GM23338 (cell line): ENCODE data around the gene BMPR1B. TPM values are rescaled to one million over a fixed set of nuclear protein-coding genes. Genes with fewer than 3 reads are reported as not detected.

Experiments
- ATAC-seq: fragments of 200-7000 bp; cut with Tn5 transposase; 3 replicates; pipeline ENCODE4 v1.9.1; 2020
- DNase-seq: peaks from one replicate; pipeline ENCODE4 v3.0.0-alpha.2; 2015; ENCODE audit warnings: low spot score
- H2AFZ ChIP-seq: fragments of 200-600 bp; sonication (generic); 2 replicates; pipeline ENCODE4 v1.8.0; 2016; ENCODE audit warnings: antibody characterized with exemption, mild to moderate bottlenecking, moderate library complexity
- H3F3A ChIP-seq: fragments of 200-600 bp; sonication (generic); replicated peaks from 2 replicates; pipeline ENCODE4 v1.8.0; 2017; ENCODE audit warnings: antibody characterized with exemption, mixed run types, low read depth
- H3K27ac ChIP-seq: fragments of 200-600 bp; sonication (generic); 2 replicates; pipeline ENCODE4 v1.6.1; 2016; ENCODE audit warnings: low read depth
- H3K27me3 ChIP-seq: fragments of 200-600 bp; sonication (generic); 2 replicates; pipeline ENCODE4 v1.8.0; 2016; ENCODE audit warnings: mild to moderate bottlenecking, mixed run types, moderate library complexity; ENCODE audit not compliant: insufficient read depth
- H3K36me3 ChIP-seq: fragments of 200-600 bp; sonication (generic); 2 replicates; pipeline ENCODE4 v1.8.0; 2016; ENCODE audit warnings: mild to moderate bottlenecking; ENCODE audit not compliant: insufficient read depth
- H3K4me1 ChIP-seq: fragments of 200-600 bp; sonication (generic); 2 replicates; pipeline ENCODE4 v1.8.0; 2016; ENCODE audit warnings: mild to moderate bottlenecking, moderate library complexity; ENCODE audit not compliant: insufficient read depth
- H3K4me2 ChIP-seq: fragments of 200-600 bp; sonication (generic); 2 replicates; pipeline ENCODE4 v1.7.1; 2017; ENCODE audit warnings: mixed run types
- H3K4me3 ChIP-seq: fragments of 200-600 bp; sonication (generic); 2 replicates; pipeline ENCODE4 v1.6.1; 2016; ENCODE audit warnings: mixed run types
- H3K79me2 ChIP-seq: fragments of 200-600 bp; sonication (generic); replicated peaks from 2 replicates; pipeline ENCODE4 v1.8.0; 2017; ENCODE audit warnings: mild to moderate bottlenecking; ENCODE audit not compliant: insufficient read depth
- H3K9me2 ChIP-seq: fragments of 200-600 bp; sonication (generic); 2 replicates; pipeline ENCODE4 v1.8.0; 2017; ENCODE audit not compliant: insufficient read depth
- H4K20me1 ChIP-seq: fragments of 200-600 bp; sonication (generic); replicated peaks from 2 replicates; pipeline ENCODE4 v1.8.0; 2017; ENCODE audit warnings: mild to moderate bottlenecking; ENCODE audit not compliant: insufficient read depth
- H3K27ac Mint-ChIP-seq: 2 replicates; pipeline ENCODE4 v1.8.0; 2020; ENCODE audit warnings: inconsistent platforms, mild to moderate bottlenecking, moderate library complexity, mixed read lengths
- H3K27me3 Mint-ChIP-seq: 3 replicates; pipeline ENCODE4 v1.8.0; 2022; ENCODE audit warnings: low read depth, mild to moderate bottlenecking, moderate library complexity, mixed read lengths, inconsistent platforms; ENCODE audit not compliant: insufficient read depth, poor library complexity
- H3K36me3 Mint-ChIP-seq: 3 replicates; pipeline ENCODE4 v1.8.0; 2021; ENCODE audit warnings: low read depth, mild to moderate bottlenecking, inconsistent platforms, moderate library complexity, mixed read lengths
- H3K4me1 Mint-ChIP-seq: 3 replicates; pipeline ENCODE4 v1.8.0; 2020; ENCODE audit warnings: mild to moderate bottlenecking, inconsistent platforms, mixed read lengths
- H3K4me3 Mint-ChIP-seq: 3 replicates; pipeline ENCODE4 v1.8.0; 2021; ENCODE audit warnings: moderate library complexity, mild to moderate bottlenecking, inconsistent platforms, mixed read lengths
- H3K9me3 Mint-ChIP-seq: 3 replicates; pipeline ENCODE4 v1.8.0; 2020; ENCODE audit warnings: moderate library complexity, mild to moderate bottlenecking, inconsistent platforms, mixed read lengths
- ETS1 ChIP-seq: IDR thresholded peaks from 2 replicates; pipeline ENCODE4 v1.6.1; 2016; ENCODE audit warnings: antibody characterized with exemption
- NANOG ChIP-seq: IDR thresholded peaks from 2 replicates; pipeline ENCODE4 v1.6.1; 2016; ENCODE audit warnings: antibody characterized with exemption, borderline replicate concordance
- POLR2AphosphoS5 ChIP-seq: IDR thresholded peaks from 2 replicates; pipeline ENCODE4 v1.6.1; 2016; ENCODE audit warnings: antibody characterized with exemption, low read depth
- STAT1 ChIP-seq: IDR thresholded peaks from one replicate; pipeline ENCODE4 v1.6.1; 2016; ENCODE audit warnings: antibody characterized with exemption; ENCODE audit not compliant: unreplicated experiment
- ZNF462 ChIP-seq: fragments of 250-450 bp; sonication (Bioruptor Pico); IDR thresholded peaks from 2 replicates; pipeline ENCODE4 v1.5.0; 2020; ENCODE audit warnings: mild to moderate bottlenecking, moderate library complexity
- polyA plus RNA-seq: library from polyadenylated mRNA; unstranded; fragments of >200 nt; fragmentation: Nextera tagmentation; extraction: Ambion mirVana; gene quantifications from 2 replicates; pipeline ENCODE4 v1.2.1, GENCODE V29; 2016
- total RNA-seq: library from RNA; depleted of rRNA; stranded (reverse); fragments of >200 nt; shearing (Covaris generic); gene quantifications from 2 replicates; pipeline ENCODE4 v1.2.3, GENCODE V29; 2014

BMPR1B gene
- total and polyA plus RNA-seq, 2 experiments from 2014 or later = 0.48 to 1.0 TPM

GRCh38 chr4:95197353-95197752 is 439.6 kb downstream of the BMPR1B start:
- ATAC-seq (no peak), DNase-seq (no peak)
- Histone ChIP-seq H3K9me2 (0 out of 2 replicates have a peak, but pooled peaks cover 4% of the 10 kb centered on the region), H2AFZ (peak overlapping the region; percentile 66; the same call in 1 of the 2 replicates), H4K20me1 (no peaks in the 10 kb centered on the region; the same call in 1 of the 2 replicates), H3K4me1 (no peaks in the 10 kb centered on the region), H3F3A (no peaks in the 10 kb centered on the region), H3K79me2 (no peaks in the 10 kb centered on the region), H3K4me2 (no peak overlapping the region), H3K4me3 (no peak overlapping the region), H3K27me3 (no peaks in the 10 kb centered on the region), H3K36me3 (no peaks in the 10 kb centered on the region), H3K27ac (no peak overlapping the region)
- H3K4me1 Mint-ChIP-seq = no peaks in the 10 kb centered on the region; the same call in 1 of the 3 replicates
- peaks cover 14% of the 10 kb centered on the region for H3K27me3 Mint-ChIP-seq
- no peak overlapping the region for H3K4me3 Mint-ChIP-seq
- no peak for TF ChIP-seq ZNF462 (CRISPR knock-in tag)
- TF ChIP-seq NANOG = no peak
- no peak for TF ChIP-seq STAT1
- H3K27ac Mint-ChIP-seq = no peak overlapping the region
- H3K9me3 Mint-ChIP-seq = no peaks in the 10 kb centered on the region
- no peaks in the 10 kb centered on the region for H3K36me3 Mint-ChIP-seq

GRCh38 chr4:95198961-95199360 is 441.2 kb downstream of the BMPR1B start:
- Histone ChIP-seq H3K4me3 (no peak overlapping the region), H3F3A (no peaks in the 10 kb centered on the region), H2AFZ (no peak overlapping the region), H3K36me3 (no peaks in the 10 kb centered on the region), H3K27me3 (no peaks in the 10 kb centered on the region), H3K4me2 (no peak overlapping the region), H4K20me1 (no peaks in the 10 kb centered on the region; the same call in 1 of the 2 replicates), H3K79me2 (no peaks in the 10 kb centered on the region), H3K4me1 (no peaks in the 10 kb centered on the region), H3K9me2 (0 out of 2 replicates have a peak, but pooled peaks cover 4% of the 10 kb centered on the region), H3K27ac (no peak overlapping the region)
- no peaks in the 10 kb centered on the region for H3K36me3 Mint-ChIP-seq
- no peaks in the 10 kb centered on the region for H3K9me3 Mint-ChIP-seq
- H3K4me1 Mint-ChIP-seq = no peaks in the 10 kb centered on the region; the same call in 1 of the 3 replicates
- H3K4me3 Mint-ChIP-seq = no peak overlapping the region
- ATAC-seq (no peak), DNase-seq (no peak)
- H3K27me3 Mint-ChIP-seq = peaks cover 10% of the 10 kb centered on the region
- no peak overlapping the region for H3K27ac Mint-ChIP-seq
- TF ChIP-seq ETS1 (no peak), POLR2AphosphoS5 (no peak), ZNF462 (CRISPR knock-in tag) (no peak)
